Effector CD4-positive, alpha-beta T cell (primary cell): ENCODE measurements around the gene METTL21C. TPM values are rescaled to one million over a fixed set of nuclear protein-coding genes. Genes with fewer than 3 reads are reported as not detected.

Experiments used
- DNase-seq: peaks from one replicate; pipeline ENCODE4 v3.0.0-alpha.2; 2020
- total RNA-seq: gene quantifications from one replicate; lab custom pipeline; 2026; lab: John Stamatoyannopoulos, UW

METTL21C gene
- total RNA-seq: not detected

- DNase-seq: no peak
Observed at GRCh38 chr13:102694937-102695336, at the start of gene METTL21C. Gene METTL21C (minus strand): TSS chr13:102695044. CDS start chr13:102694498, 546 bp downstream.

GRCh38 chr13:102742506-102742905 is 47.7 kb upstream of the METTL21C start:
- DNase-seq: no peak

GRCh38 chr13:102742101-102742500 is 47.3 kb upstream of the METTL21C start:
- DNase-seq: no peak

- DNase-seq: no peak
Observed at GRCh38 chr13:102729560-102730270, 34.9 kb upstream of the METTL21C start.

GRCh38 chr13:102726430-102726829 is 31.6 kb upstream of the METTL21C start:
- DNase-seq: no peak

GRCh38 chr13:102724923-102725322 is 30.1 kb upstream of the METTL21C start:
- no peak for DNase-seq

- no peak for DNase-seq
Observed at GRCh38 chr13:102721800-102722231, 27.0 kb upstream of the METTL21C start.

GRCh38 chr13:102718746-102719145 is 23.9 kb upstream of the METTL21C start:
- DNase-seq: no peak

- DNase-seq: no peak
Observed at GRCh38 chr13:102715447-102715846, 20.6 kb upstream of the METTL21C start.

GRCh38 chr13:102710261-102710679 is 15.4 kb upstream of the METTL21C start:
- no peak for DNase-seq

- no peak for DNase-seq
Observed at GRCh38 chr13:102709536-102709935, 14.7 kb upstream of the METTL21C start.

- DNase-seq: no peak
Observed at GRCh38 chr13:102708991-102709390, 14.1 kb upstream of the METTL21C start.

GRCh38 chr13:102708211-102708610 is 13.4 kb upstream of the METTL21C start:
- no peak for DNase-seq

- DNase-seq: no peak
Observed at GRCh38 chr13:102707467-102707866, 12.6 kb upstream of the METTL21C start.

GRCh38 chr13:102704238-102705058 is 9.6 kb upstream of the METTL21C start:
- no peak for DNase-seq

GRCh38 chr13:102703726-102704035 is 8.8 kb upstream of the METTL21C start:
- DNase-seq: no peak

GRCh38 chr13:102702965-102703725 is 8.3 kb upstream of the METTL21C start:
- no peak for DNase-seq

- no peak for DNase-seq
Observed at GRCh38 chr13:102701331-102701730, 6.5 kb upstream of the METTL21C start.

GRCh38 chr13:102700088-102701031 is 5.5 kb upstream of the METTL21C start:
- no peak for DNase-seq

GRCh38 chr13:102699504-102699903 is 4.7 kb upstream of the METTL21C start:
- DNase-seq: no peak

GRCh38 chr13:102698649-102698980 is 3.8 kb upstream of the METTL21C start:
- no peak for DNase-seq

GRCh38 chr13:102697929-102698648 is 3.2 kb upstream of the METTL21C start:
- DNase-seq: no peak
